Effector memory CD4-positive, alpha-beta T cell (primary cell): ENCODE results near the gene TCERG1L.

Source experiments
- DNase-seq, 3 donors: peaks; one replicate each; pipeline ENCODE4 v3.0.0-alpha.2; 2020
- H3K27ac ChIP-seq: 2 replicates; pipeline ENCODE4 v1.7.0; 2013; ENCODE audit warnings: mild to moderate bottlenecking, low read length, moderate library complexity; ENCODE audit not compliant: insufficient read depth, poor library complexity, severe bottlenecking
- H3K27me3 ChIP-seq: replicated peaks from 2 replicates; pipeline ENCODE4 v1.7.0; 2013; ENCODE audit warnings: mild to moderate bottlenecking, low read length; ENCODE audit not compliant: insufficient read depth, control insufficient read depth, poor library complexity, severe bottlenecking
- H3K36me3 ChIP-seq: 2 replicates; pipeline ENCODE4 v1.7.0; 2013; ENCODE audit warnings: mild to moderate bottlenecking, low read length, moderate library complexity; ENCODE audit not compliant: control insufficient read depth, insufficient read depth
- H3K4me1 ChIP-seq: 2 replicates; pipeline ENCODE4 v1.7.0; 2013; ENCODE audit warnings: low read length, mild to moderate bottlenecking; ENCODE audit not compliant: control insufficient read depth, insufficient read depth, poor library complexity, severe bottlenecking
- H3K4me3 ChIP-seq: 2 replicates; pipeline ENCODE4 v1.7.0; 2013; ENCODE audit warnings: low read length, low read depth, mild to moderate bottlenecking; ENCODE audit not compliant: insufficient read depth, poor library complexity, severe bottlenecking
- H3K9me3 ChIP-seq: 2 replicates; pipeline ENCODE4 v1.7.0; 2013; ENCODE audit warnings: mild to moderate bottlenecking, low read length, moderate library complexity; ENCODE audit not compliant: control insufficient read depth

Gene TCERG1L

GRCh38 chr10:131233611-131234258 is 77.8 kb downstream of the TCERG1L start:
- DNase-seq = no peak
- Histone ChIP-seq H3K27ac (no peak overlapping the region), H3K4me1 (no peaks in the 10 kb centered on the region), H3K36me3 (no peaks in the 10 kb centered on the region), H3K9me3 (no peaks in the 10 kb centered on the region), H3K27me3 (no peaks in the 10 kb centered on the region), H3K4me3 (no peak overlapping the region)

GRCh38 chr10:131231965-131232541 is 79.5 kb downstream of the TCERG1L start:
- no peaks in the 10 kb centered on the region for H3K36me3 ChIP-seq
- H3K4me3 ChIP-seq = no peak overlapping the region
- H3K27ac ChIP-seq = no peak overlapping the region
- DNase-seq = no peak
- no peaks in the 10 kb centered on the region for H3K9me3 ChIP-seq
- H3K27me3 ChIP-seq = no peaks in the 10 kb centered on the region
- no peaks in the 10 kb centered on the region for H3K4me1 ChIP-seq

DNA sequence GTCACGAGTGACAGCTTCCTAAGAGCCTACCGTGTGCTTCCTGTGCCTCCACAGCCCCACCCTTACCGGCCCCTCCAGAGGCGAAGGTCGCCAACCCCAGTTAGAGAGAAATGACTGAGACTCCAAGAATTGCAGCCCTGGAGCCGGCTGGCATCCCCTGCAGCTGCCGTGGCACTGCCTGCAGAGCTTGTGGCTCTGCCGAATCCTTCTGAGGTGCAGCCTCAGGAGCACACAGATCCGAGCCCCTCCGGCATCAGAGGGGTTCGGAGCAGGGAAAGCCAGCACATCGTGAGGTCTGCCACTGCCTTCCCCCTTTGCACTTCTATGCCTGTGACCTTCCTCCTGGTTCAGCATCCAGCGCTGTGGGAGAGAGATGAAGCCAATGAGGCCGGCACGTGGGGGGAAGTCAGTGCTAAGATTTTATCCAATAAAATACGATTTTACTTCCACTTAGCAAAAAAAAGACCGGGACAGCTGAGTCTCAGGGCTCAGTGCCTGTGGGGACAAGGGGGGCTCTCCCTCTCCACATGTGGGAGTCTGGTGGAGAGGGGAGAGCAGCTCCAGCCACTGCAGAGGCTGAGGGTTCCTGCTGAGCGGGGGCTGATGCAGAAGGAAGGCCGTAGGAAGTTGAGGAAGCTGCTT is 80.1 kb downstream of the TCERG1L start:
- Histone ChIP-seq H3K27me3 (no peaks in the 10 kb centered on the region), H3K4me1 (no peaks in the 10 kb centered on the region), H3K27ac (no peak overlapping the region), H3K9me3 (no peaks in the 10 kb centered on the region), H3K4me3 (no peak overlapping the region), H3K36me3 (no peaks in the 10 kb centered on the region)
- no peak for DNase-seq

- H3K9me3 ChIP-seq = no peaks in the 10 kb centered on the region
- no peak for DNase-seq
- H3K27ac ChIP-seq = no peak overlapping the region
- no peaks in the 10 kb centered on the region for H3K27me3 ChIP-seq
- H3K4me1 ChIP-seq = no peaks in the 10 kb centered on the region
- H3K36me3 ChIP-seq = no peaks in the 10 kb centered on the region
- H3K4me3 ChIP-seq = no peak overlapping the region
These were observed 80.7 kb downstream of the TCERG1L start for GRCh38 chr10:131230641-131231322.

GRCh38 chr10:131230166-131230565 is 81.4 kb downstream of the TCERG1L start:
- no peaks in the 10 kb centered on the region for H3K9me3 ChIP-seq
- no peaks in the 10 kb centered on the region for H3K36me3 ChIP-seq
- H3K27ac ChIP-seq = no peak overlapping the region
- H3K27me3 ChIP-seq = no peaks in the 10 kb centered on the region
- H3K4me1 ChIP-seq = no peaks in the 10 kb centered on the region
- no peak overlapping the region for H3K4me3 ChIP-seq
- DNase-seq = no peak

- no peaks in the 10 kb centered on the region for H3K4me1 ChIP-seq
- H3K4me3 ChIP-seq = no peak overlapping the region
- no peaks in the 10 kb centered on the region for H3K27me3 ChIP-seq
- no peaks in the 10 kb centered on the region for H3K36me3 ChIP-seq
- DNase-seq = no peak
- no peak overlapping the region for H3K27ac ChIP-seq
- no peaks in the 10 kb centered on the region for H3K9me3 ChIP-seq
These were observed 84.3 kb downstream of the TCERG1L start for GRCh38 chr10:131227163-131227740.

DNA sequence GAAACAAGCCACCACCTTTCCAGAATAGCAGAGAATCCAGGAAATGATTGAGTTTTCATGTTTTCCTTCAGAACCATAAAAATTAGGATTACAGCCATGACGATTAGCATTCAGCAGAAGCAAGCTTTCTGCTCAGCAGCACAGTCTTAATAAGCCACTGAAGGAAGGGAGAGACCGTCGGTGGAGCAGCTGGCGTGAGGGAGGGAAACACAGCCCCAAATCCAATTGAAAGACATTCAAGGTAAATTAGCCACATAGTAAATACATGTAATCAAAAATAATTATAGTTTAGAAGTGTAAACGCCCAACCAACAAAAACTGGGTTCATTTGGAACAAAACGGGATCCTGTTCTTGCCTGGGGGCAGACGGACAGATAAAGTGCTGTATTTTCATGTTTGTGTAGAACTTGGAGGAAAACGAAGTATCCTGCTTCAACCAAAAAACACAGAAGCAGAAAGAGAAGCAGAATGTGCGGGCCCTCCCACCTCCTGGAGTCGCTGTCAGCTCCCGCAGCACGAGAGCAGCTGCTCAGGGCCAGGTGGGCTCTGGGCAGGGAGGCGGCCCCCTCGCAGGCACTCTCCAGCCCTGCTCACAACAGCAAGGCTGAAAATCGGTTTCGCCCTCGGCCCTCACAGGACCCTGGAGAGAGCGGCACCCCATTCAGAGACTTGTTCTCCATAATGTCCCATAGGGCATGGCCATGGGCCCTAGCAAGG is 84.9 kb downstream of the TCERG1L start:
- no peaks in the 10 kb centered on the region for H3K36me3 ChIP-seq
- H3K4me1 ChIP-seq = no peaks in the 10 kb centered on the region
- DNase-seq = no peak
- H3K27me3 ChIP-seq = no peaks in the 10 kb centered on the region
- H3K4me3 ChIP-seq = no peak overlapping the region
- no peaks in the 10 kb centered on the region for H3K9me3 ChIP-seq
- no peak overlapping the region for H3K27ac ChIP-seq

DNA sequence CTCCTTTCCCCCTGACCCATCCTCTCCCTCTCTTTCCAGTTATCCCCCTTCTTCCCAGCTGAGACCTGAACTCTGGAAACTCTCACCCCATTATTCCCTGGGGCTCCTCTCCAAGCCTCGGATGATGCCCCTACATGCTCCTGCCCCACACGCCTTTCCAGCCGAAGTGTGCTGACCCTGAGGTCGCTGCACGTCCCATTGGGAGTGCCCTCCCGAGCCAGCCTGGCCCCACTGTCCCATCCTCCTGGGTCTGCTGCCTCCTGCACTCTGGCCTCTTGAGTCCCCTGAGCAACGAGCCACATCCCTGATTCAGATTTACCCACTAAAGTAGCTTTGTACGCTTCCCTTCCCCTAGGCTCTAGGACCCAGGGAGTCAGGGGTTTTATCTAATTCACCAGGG is 87.4 kb downstream of the TCERG1L start:
- Histone ChIP-seq H3K9me3 (no peaks in the 10 kb centered on the region), H3K36me3 (no peaks in the 10 kb centered on the region), H3K27ac (no peak overlapping the region), H3K27me3 (no peaks in the 10 kb centered on the region), H3K4me3 (no peak overlapping the region), H3K4me1 (no peaks in the 10 kb centered on the region)
- no peak for DNase-seq

- no peaks in the 10 kb centered on the region for H3K27me3 ChIP-seq
- H3K4me3 ChIP-seq = no peak overlapping the region
- no peaks in the 10 kb centered on the region for H3K4me1 ChIP-seq
- H3K9me3 ChIP-seq = no peaks in the 10 kb centered on the region
- DNase-seq = no peak
- H3K36me3 ChIP-seq = no peaks in the 10 kb centered on the region
- H3K27ac ChIP-seq = no peak overlapping the region
These were observed 88.1 kb downstream of the TCERG1L start for GRCh38 chr10:131223422-131223821.
